Measurements from ENCODE around the gene EVC2. TPM values are rescaled to one million over a fixed set of nuclear protein-coding genes. Genes with fewer than 3 reads are reported as not detected.

The EVC2 gene
- total RNA-seq, 2 experiments from 2014 or later, result 3.4 TPM; not detected in 1

GRCh38 chr4:5638976-5639375 lies 69.4 kb downstream of the EVC2 start:
- H3K79me2 ChIP-seq (ENCODE audit: insufficient read depth, low read depth, low read length), result no peaks in the 10 kb centered on the region
- no peak overlapping the region for H3K4me3 ChIP-seq (ENCODE audit: low read depth, low read length, poor library complexity, severe bottlenecking)
- H3K9me3 ChIP-seq (ENCODE audit: low read length), result no peaks in the 10 kb centered on the region
- intact Hi-C loops (cut with micrococcal nuclease; ENCODE audit: unreplicated experiment), result no loop called here
- H2AFZ ChIP-seq (ENCODE audit: low read length), result no peak overlapping the region
- BruUV-seq (replicated peaks), result no TSS peak
- no peaks in the 10 kb centered on the region for H3K36me3 ChIP-seq (ENCODE audit: insufficient read depth, low read length)
- H3K9me2 ChIP-seq (ENCODE audit: insufficient read depth, low read length), result no peaks in the 10 kb centered on the region
- no peaks in the 10 kb centered on the region for H3K4me1 ChIP-seq (ENCODE audit: insufficient read depth, low read length, poor library complexity, severe bottlenecking)
- no peak overlapping the region for H3K4me2 ChIP-seq (ENCODE audit: low read length)
- no peak overlapping the region for H3K27ac ChIP-seq (ENCODE audit: low read depth, low read length, poor library complexity, severe bottlenecking)
- CTCF ChIA-PET (ENCODE audit: unreplicated experiment), result no interaction called here
- H4K20me1 ChIP-seq (ENCODE audit: insufficient read depth, low read length), result no peaks in the 10 kb centered on the region
- POLR2A ChIA-PET, result no interaction called here
- DNase-seq (ENCODE audit: low spot score), result no peak
- TF ChIP-seq EZH2phosphoT487 (IDR thresholded peaks at IDR 0.05; ENCODE audit: borderline replicate concordance, low read depth, low read length), result no peak
- TF ChIP-seq CTCF (conservative IDR thresholded peaks at IDR 0.05; ENCODE audit: low read length), result no peak

GRCh38 chr4:5638316-5638715 lies 70.0 kb downstream of the EVC2 start:
- no peak for TF ChIP-seq EZH2phosphoT487 (IDR thresholded peaks at IDR 0.05; ENCODE audit: borderline replicate concordance, low read depth, low read length)
- no peak for TF ChIP-seq CTCF (conservative IDR thresholded peaks at IDR 0.05; ENCODE audit: low read length)
- ChIA-PET CTCF (ENCODE audit: unreplicated experiment) (no interaction called here), POLR2A (no interaction called here)
- Histone ChIP-seq H2AFZ (ENCODE audit: low read length) (no peak overlapping the region), H3K27ac (ENCODE audit: low read depth, low read length, poor library complexity, severe bottlenecking) (no peak overlapping the region), H3K4me2 (ENCODE audit: low read length) (no peak overlapping the region), H4K20me1 (ENCODE audit: insufficient read depth, low read length) (no peaks in the 10 kb centered on the region), H3K4me3 (ENCODE audit: low read depth, low read length, poor library complexity, severe bottlenecking) (no peak overlapping the region), H3K36me3 (ENCODE audit: insufficient read depth, low read length) (no peaks in the 10 kb centered on the region), H3K9me3 (ENCODE audit: low read length) (no peaks in the 10 kb centered on the region), H3K79me2 (ENCODE audit: insufficient read depth, low read depth, low read length) (no peaks in the 10 kb centered on the region), H3K9me2 (ENCODE audit: insufficient read depth, low read length) (no peaks in the 10 kb centered on the region), H3K4me1 (ENCODE audit: insufficient read depth, low read length, poor library complexity, severe bottlenecking) (no peaks in the 10 kb centered on the region)
- BruUV-seq (replicated peaks), result no TSS peak
- no peak for DNase-seq (ENCODE audit: low spot score)
- intact Hi-C loops (cut with micrococcal nuclease; ENCODE audit: unreplicated experiment), result no loop called here

DNA sequence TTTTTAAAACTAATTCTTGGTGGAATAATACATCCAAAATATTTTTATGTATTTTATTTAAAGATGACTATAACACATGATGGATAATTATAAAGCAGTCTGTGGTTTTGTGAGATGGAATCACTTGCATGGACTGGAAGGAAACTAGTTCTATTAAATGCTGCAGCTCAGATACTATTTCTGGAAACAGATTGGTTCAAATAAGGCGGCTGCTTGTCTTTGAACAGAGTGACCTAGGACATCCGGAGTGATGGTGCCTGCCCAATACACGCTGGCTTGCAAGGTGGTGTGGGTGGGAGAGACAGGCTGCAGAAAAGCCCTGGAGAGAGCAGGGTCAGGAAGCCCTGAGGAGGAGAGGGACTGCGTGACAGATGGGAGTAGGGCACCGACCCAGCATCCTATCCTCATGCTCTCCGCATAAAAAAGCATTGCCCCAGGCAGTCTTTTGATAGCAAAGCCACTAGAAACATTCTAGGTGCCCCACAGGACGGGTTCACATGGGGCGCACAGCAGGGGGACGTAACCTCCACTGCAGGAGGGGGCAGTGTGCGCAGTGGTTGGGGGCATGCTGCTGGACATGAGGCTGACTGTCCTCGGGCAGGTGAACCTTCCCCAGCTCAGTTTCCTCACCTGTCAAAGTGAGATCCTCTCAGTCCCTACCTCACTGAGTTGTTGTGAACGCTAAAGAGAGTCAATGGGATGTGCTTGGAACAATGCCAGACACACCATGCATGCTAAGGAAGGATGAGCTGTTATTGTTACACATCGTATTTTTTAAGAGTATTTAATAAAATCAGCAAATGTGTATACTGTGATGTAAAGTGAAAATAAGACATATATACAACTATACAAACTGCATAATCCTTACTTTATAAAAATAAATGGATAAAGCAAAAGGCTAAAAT lies 71.3 kb downstream of the EVC2 start:
- CTCF ChIA-PET (ENCODE audit: unreplicated experiment), result no interaction called here
- H3K9me2 ChIP-seq (ENCODE audit: insufficient read depth, low read length), result no peaks in the 10 kb centered on the region
- no peak for DNase-seq (ENCODE audit: low spot score)
- H2AFZ ChIP-seq (ENCODE audit: low read length), result no peak overlapping the region
- no peaks in the 10 kb centered on the region for H4K20me1 ChIP-seq (ENCODE audit: insufficient read depth, low read length)
- no peaks in the 10 kb centered on the region for H3K4me1 ChIP-seq (ENCODE audit: insufficient read depth, low read length, poor library complexity, severe bottlenecking)
- no TSS peak for BruUV-seq (replicated peaks)
- POLR2A ChIA-PET, result interaction anchor here (0.5 kb wide), 1 partner anchor 14 kb away, joined by 4 read pairs; no protein-coding TSS in a partner anchor
- no peaks in the 10 kb centered on the region for H3K9me3 ChIP-seq (ENCODE audit: low read length)
- H3K27ac ChIP-seq (ENCODE audit: low read depth, low read length, poor library complexity, severe bottlenecking), result no peak overlapping the region
- H3K79me2 ChIP-seq (ENCODE audit: insufficient read depth, low read depth, low read length), result no peaks in the 10 kb centered on the region
- no peaks in the 10 kb centered on the region for H3K36me3 ChIP-seq (ENCODE audit: insufficient read depth, low read length)
- no peak overlapping the region for H3K4me2 ChIP-seq (ENCODE audit: low read length)
- TF ChIP-seq EZH2phosphoT487 (IDR thresholded peaks at IDR 0.05; ENCODE audit: borderline replicate concordance, low read depth, low read length) (no peak), CTCF (conservative IDR thresholded peaks at IDR 0.05; ENCODE audit: low read length) (no peak)
- intact Hi-C loops (cut with micrococcal nuclease; ENCODE audit: unreplicated experiment), result no loop called here
- H3K4me3 ChIP-seq (ENCODE audit: low read depth, low read length, poor library complexity, severe bottlenecking), result no peak overlapping the region
